ENCODE results near the gene GSE1.

- TF ChIP-seq CTCF (tag by site-specific recombination; IDR thresholded peaks at IDR 0.05) (no peak), ZNF132 (tag by site-specific recombination; IDR thresholded peaks at IDR 0.05; ENCODE audit: borderline replicate concordance) (no peak), ZNF274 (IDR thresholded peaks at IDR 0.05; ENCODE audit: low read length) (no peak), ZNF274 (tag by site-specific recombination; IDR thresholded peaks at IDR 0.05; ENCODE audit: borderline replicate concordance) (no peak), ZNF23 (tag by site-specific recombination; IDR thresholded peaks at IDR 0.05; ENCODE audit: borderline replicate concordance) (no peak), ZBTB48 (tag by site-specific recombination; IDR thresholded peaks at IDR 0.05) (no peak), ZNF514 (tag by site-specific recombination; IDR thresholded peaks at IDR 0.05) (no peak), ZNF121 (tag by site-specific recombination; IDR thresholded peaks at IDR 0.05) (no peak), ZBTB20 (tag by site-specific recombination; IDR thresholded peaks at IDR 0.05) (no peak), ZFP41 (tag by site-specific recombination; IDR thresholded peaks at IDR 0.05; ENCODE audit: borderline replicate concordance) (no peak), ZNF639 (tag by site-specific recombination; IDR thresholded peaks at IDR 0.05) (no peak), SP2 (tag by site-specific recombination; IDR thresholded peaks at IDR 0.05) (no peak), ZNF211 (tag by site-specific recombination; IDR thresholded peaks at IDR 0.05; ENCODE audit: low read depth) (no peak), ZNF426 (tag by site-specific recombination; IDR thresholded peaks at IDR 0.05) (no peak)
Measured at GRCh38 chr16:85722128-85722893, 109.2 kb downstream of the GSE1 start.
